Skeletal muscle tissue (tissue), 4 donors: ENCODE results near the gene TLR8. TPM values are rescaled to one million over a fixed set of nuclear protein-coding genes. Genes with fewer than 3 reads are reported as not detected.

Experiments used
- H3K27ac ChIP-seq: one replicate; pipeline ENCODE4 v1.7.0; 2013; ENCODE audit warnings: mild to moderate bottlenecking, low read depth, low read length, inconsistent platforms
- H3K27me3 ChIP-seq, 3 donors: one replicate each; pipeline ENCODE4 v1.7.0; 2013; ENCODE audit warnings: low read length in 3 of 3; ENCODE audit not compliant: control insufficient read depth in 3 of 3, insufficient read depth in 3 of 3
- H3K36me3 ChIP-seq, 3 donors: one replicate each; pipeline ENCODE4 v1.7.0; 2013; ENCODE audit warnings: low read length in 3 of 3; ENCODE audit not compliant: control insufficient read depth in 3 of 3, insufficient read depth in 3 of 3
- H3K4me1 ChIP-seq, 3 donors: one replicate each; pipeline ENCODE4 v1.7.0; 2013; ENCODE audit warnings: low read length in 3 of 3, mild to moderate bottlenecking in 3 of 3; ENCODE audit not compliant: control insufficient read depth in 3 of 3, insufficient read depth in 3 of 3
- H3K4me3 ChIP-seq, 3 donors: one replicate each; pipeline ENCODE4 v1.7.0; 2013; ENCODE audit warnings: low read length in 3 of 3
- H3K9ac ChIP-seq, 3 donors: one replicate each; pipeline ENCODE4 v1.7.0; 2013; ENCODE audit warnings: low read length in 3 of 3, mild to moderate bottlenecking in 3 of 3, moderate library complexity in 2 of 3, low read depth in 1 of 3
- H3K9me3 ChIP-seq, 3 donors: one replicate each; pipeline ENCODE4 v1.7.0; 2013; ENCODE audit warnings: low read length in 3 of 3; ENCODE audit not compliant: control insufficient read depth in 3 of 3
- total RNA-seq: library from RNA; depleted of rRNA; stranded (reverse); fragments of >200 nt; gene quantifications from one replicate; pipeline ENCODE4 v1.2.3, GENCODE V29; 2014
- donor health status: Osteomylitis.

TLR8 gene
- total RNA-seq, 1 donor from 2014 or later = 1.0 TPM

DNA sequence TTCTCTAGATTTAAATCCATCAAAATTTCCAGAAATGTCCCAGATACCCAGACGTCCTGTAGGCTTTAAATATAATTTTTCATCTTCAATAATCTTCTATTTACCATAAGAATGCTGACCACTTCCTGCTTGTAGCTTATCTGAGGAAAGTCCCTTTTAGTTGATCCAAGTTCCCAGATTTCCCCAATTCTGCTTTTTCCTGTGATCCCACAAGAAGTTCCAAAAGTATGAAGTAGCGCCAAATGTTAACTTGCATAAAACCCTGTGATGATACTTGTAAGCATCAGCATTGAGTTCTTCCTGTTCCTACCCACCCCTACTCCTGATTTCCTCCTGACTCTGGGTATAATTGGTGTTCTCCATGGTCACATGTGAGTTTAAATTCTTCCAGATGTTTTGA lies 10.6 kb upstream of the TLR8 start:
- Histone ChIP-seq H3K27me3 (no peaks in the 10 kb centered on the region), H3K4me3 (no peak overlapping the region), H3K27ac (no peak overlapping the region), H3K9ac (no peak overlapping the region), H3K4me1 (no peaks in the 10 kb centered on the region), H3K9me3 (no peaks in the 10 kb centered on the region), H3K36me3 (no peaks in the 10 kb centered on the region)

DNA sequence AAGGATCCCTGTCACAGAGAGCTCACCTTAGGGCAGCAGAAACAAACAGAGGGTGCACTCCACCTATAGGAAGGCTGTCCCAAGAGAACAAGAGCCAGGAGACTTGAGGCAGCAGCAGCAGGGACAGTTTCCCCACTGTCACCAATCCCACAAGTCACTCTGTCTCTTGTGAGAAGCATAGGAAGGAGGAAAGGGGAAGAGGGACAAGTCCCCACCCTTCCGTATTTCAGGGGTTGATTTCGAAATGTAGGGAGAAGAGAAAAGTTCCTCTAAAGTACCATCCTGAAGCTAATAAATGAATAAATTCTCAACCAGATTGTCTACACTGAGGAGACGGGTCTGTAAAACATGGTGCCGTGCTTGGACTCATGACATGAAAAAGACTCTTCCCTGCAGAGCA lies 9.5 kb upstream of the TLR8 start:
- Histone ChIP-seq H3K9me3 (no peaks in the 10 kb centered on the region), H3K4me1 (no peaks in the 10 kb centered on the region), H3K27me3 (no peaks in the 10 kb centered on the region), H3K4me3 (no peak overlapping the region), H3K27ac (no peak overlapping the region), H3K36me3 (no peaks in the 10 kb centered on the region), H3K9ac (no peak overlapping the region)

DNA sequence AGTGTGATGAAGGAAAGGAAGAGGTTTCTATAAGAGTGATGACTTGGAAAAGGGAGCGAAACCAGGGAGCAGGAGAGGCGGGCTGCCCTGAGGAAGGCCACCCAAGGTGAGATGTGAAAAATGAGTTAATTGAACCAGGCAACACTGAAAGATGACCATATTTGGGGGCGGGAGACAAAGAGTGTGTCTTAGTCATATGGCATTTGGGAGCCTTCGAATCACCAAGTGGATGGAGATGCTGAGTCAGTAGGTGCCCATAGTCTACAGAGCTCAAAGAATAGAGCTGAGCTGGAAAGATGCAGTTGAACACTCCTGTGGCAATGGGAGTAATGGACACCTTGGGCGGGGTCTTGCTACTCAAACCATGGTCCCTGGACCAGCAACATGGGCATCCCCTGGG lies 8.3 kb upstream of the TLR8 start:
- H3K9ac ChIP-seq = no peak overlapping the region
- no peaks in the 10 kb centered on the region for H3K36me3 ChIP-seq
- no peaks in the 10 kb centered on the region for H3K27me3 ChIP-seq
- H3K4me1 ChIP-seq = no peaks in the 10 kb centered on the region
- no peak overlapping the region for H3K4me3 ChIP-seq
- H3K27ac ChIP-seq = no peak overlapping the region
- H3K9me3 ChIP-seq = no peaks in the 10 kb centered on the region

DNA sequence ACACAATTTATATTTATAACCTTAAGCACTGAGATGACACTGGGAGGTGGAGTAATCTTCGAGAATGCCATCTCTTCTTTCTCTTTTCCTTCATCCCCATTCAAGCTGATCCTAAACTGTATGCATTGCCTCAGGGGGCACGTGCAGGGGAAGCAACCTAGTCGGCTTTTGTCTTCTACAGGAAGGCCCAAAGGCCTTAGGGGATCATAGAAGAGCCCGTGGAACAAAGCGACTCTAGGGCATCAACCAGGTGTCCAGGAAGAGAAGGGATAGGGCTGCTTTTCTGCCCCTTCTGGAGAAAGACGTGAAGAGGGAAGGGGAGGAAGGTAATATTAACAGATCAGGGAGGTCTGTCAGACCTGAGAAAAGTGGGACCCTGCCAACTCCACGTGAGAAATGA lies 6.9 kb upstream of the TLR8 start:
- Histone ChIP-seq H3K27me3 (no peaks in the 10 kb centered on the region), H3K4me1 (no peaks in the 10 kb centered on the region), H3K9me3 (no peaks in the 10 kb centered on the region)

DNA sequence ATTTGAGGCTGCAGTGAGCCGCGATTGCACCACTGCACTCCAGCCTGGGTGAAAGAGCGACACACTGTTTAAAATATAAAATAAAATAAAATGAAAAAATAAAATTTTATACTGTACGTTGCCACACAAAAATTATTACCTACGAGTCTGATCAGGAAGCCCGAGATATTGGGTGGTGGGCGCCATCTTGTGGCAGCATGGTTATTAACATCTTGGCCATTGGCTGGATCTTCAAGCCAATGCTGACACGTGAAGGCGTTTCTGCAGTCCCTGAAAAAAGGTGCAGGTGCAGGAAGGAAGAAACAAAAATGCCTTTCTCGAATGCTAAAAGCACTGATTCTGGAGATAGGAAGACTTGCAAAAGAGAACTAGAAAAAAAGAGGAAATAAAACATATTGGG lies 4.9 kb upstream of the TLR8 start:
- Histone ChIP-seq H3K36me3 (no peaks in the 10 kb centered on the region), H3K27ac (no peak overlapping the region)

More for the DNA sequence above, 6.9 kb upstream of the TLR8 start:
- no peak overlapping the region for H3K27ac ChIP-seq
- H3K4me3 ChIP-seq = no peak overlapping the region
- no peak overlapping the region for H3K9ac ChIP-seq
- no peaks in the 10 kb centered on the region for H3K36me3 ChIP-seq

DNA sequence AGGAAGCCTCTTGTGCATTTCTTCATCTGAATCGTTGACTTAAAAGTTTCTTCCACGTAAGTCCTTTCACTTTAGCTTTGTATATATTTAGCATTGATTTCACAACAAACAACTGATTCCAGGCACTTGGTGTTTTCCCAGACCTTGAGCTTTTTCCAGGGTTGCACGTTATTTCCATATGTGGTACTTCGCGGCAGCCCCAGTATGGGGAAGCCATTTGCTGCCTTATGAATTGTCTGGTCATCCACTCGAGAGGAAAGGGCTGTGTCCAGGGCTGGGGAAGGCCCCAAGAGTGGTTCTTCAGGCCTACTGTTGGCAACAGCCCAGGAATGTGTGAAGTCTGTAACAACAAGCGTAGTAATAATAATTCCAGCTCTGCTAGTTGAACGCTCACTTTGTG lies 2.8 kb upstream of the TLR8 start:
- no peak overlapping the region for H3K9ac ChIP-seq
- no peaks in the 10 kb centered on the region for H3K36me3 ChIP-seq
- no peak overlapping the region for H3K27ac ChIP-seq
- no peaks in the 10 kb centered on the region for H3K9me3 ChIP-seq
- H3K4me1 ChIP-seq = no peaks in the 10 kb centered on the region
- no peak overlapping the region for H3K4me3 ChIP-seq
- H3K27me3 ChIP-seq = no peaks in the 10 kb centered on the region

More for the DNA sequence above, 4.9 kb upstream of the TLR8 start:
- Histone ChIP-seq H3K9ac (no peak overlapping the region), H3K4me3 (no peak overlapping the region), H3K27me3 (no peaks in the 10 kb centered on the region), H3K9me3 (no peaks in the 10 kb centered on the region), H3K4me1 (no peaks in the 10 kb centered on the region)

DNA sequence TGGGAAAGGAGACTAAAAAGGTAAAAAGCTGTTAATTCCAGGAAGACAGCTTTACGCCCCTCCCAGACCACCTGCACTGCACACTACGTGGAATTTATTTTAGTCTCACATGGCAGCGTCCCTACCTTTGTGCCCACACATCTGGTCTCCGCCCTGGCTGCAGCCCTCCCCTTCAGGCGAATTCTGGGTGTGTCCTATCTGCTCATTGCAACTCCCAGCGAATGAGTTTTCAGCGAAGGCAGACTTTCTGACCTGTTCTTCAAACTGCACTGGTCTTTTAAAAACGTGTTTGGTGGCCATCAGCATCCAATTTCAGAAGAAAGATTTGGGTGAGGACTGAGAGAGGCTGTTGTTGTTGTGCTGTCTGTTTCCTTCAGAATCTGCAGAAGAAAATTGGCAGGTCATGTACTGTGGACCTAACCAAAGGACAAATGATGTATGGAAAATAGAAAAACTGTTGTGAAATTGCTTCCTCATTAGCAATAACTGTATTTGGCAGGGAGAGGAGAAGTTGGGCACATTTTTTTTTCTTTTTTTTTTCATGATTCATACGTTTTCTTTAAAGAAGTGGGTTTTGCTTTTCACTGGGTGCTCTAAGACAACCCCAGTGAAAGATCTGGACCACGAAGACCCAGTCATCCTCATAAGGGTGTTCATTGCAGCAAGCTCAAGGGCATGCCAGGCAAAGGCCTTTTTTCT lies 4.2 kb downstream of the TLR8 start:
- Histone ChIP-seq H3K9me3 (peaks cover 0 to 2% (median 0%) of the 10 kb centered on the region in 3 donors), H3K9ac (no peak overlapping the region), H3K36me3 (no peaks in the 10 kb centered on the region), H3K4me3 (no peak overlapping the region), H3K27ac (no peak overlapping the region), H3K4me1 (no peaks in the 10 kb centered on the region), H3K27me3 (peaks cover 0 to 9% (median 0%) of the 10 kb centered on the region in 3 donors)

DNA sequence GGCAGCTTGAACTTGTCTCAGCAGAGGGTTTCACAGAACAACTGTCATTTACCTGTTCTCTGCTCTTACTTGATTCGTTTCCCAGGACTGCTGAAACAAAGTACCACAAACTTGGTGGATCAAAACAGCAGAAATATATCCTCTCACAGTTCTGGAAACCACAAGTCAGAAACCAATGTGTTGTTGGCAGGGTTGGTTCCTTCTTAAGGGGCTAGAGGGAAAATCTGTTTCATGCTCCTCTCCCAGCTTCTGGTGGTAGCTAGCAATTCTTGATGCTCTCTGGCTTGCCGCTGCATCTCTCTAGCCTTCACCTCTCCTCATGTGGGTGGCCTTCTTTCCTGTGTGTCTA lies 4.7 kb downstream of the TLR8 start:
- Histone ChIP-seq H3K9me3 (peaks cover 0 to 2% (median 0%) of the 10 kb centered on the region in 3 donors), H3K9ac (no peak overlapping the region), H3K27ac (no peak overlapping the region), H3K4me1 (no peaks in the 10 kb centered on the region), H3K27me3 (peaks cover 0 to 9% (median 0%) of the 10 kb centered on the region in 3 donors), H3K36me3 (no peaks in the 10 kb centered on the region), H3K4me3 (no peak overlapping the region)

DNA sequence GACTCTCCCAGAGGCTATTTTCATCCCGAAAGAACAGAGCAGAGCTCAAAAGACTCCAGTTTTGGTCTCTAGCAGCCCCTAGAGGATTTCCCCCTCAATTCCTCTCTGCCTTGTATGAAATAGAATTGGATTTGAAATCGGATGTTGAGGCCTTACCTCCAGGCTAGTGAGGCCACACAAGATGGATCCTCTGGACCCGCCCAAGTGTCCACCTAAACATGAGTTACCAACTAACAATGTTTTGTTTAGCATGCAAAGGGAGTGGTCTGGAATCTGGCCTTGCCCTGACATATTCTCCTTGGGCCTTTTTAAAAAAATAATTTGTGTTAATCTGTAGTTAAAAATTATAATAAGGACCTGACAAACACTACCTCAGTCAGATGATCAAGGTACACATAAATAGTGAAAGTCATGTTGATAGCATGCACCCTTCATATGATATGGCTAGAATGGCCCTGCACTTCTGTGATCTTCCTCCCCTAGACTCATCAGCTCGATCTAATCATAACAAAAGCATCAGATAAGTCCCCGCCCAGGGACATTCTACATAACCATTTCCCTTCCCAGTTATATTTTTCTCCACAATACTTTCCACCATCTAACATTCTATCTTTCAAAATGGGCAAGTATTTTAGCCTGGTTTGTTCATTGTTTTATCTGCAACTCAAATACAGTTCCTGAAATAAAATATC lies 6.5 kb downstream of the TLR8 start:
- Histone ChIP-seq H3K9ac (no peak overlapping the region), H3K27me3 (peaks cover 0 to 9% (median 0%) of the 10 kb centered on the region in 3 donors), H3K27ac (no peak overlapping the region), H3K4me1 (no peaks in the 10 kb centered on the region), H3K9me3 (peaks cover 0 to 2% (median 0%) of the 10 kb centered on the region in 3 donors), H3K4me3 (no peak overlapping the region), H3K36me3 (no peaks in the 10 kb centered on the region)

DNA sequence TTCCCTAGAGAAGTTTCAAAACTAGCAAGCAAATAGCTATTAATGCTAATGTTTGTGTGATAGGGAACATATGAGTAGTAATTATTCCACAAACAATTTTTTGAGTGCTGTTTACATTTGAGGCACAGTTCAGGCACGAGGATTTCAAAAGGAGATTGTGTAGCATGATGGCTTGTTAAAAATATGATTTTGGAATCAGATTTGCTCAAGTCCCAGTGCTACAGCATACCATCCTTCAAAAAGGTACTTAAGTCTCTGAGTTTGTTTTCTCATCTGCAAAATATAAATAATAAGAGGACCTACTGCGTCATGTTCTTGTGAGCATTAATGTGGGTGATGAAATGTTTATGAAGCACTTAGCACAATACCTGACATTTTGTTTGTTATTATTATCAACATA lies 11.3 kb downstream of the TLR8 start:
- Histone ChIP-seq H3K36me3 (no peaks in the 10 kb centered on the region), H3K9ac (no peak overlapping the region), H3K27ac (no peak overlapping the region), H3K9me3 (peaks cover 0 to 2% (median 0%) of the 10 kb centered on the region in 3 donors), H3K4me1 (no peaks in the 10 kb centered on the region), H3K4me3 (no peak overlapping the region), H3K27me3 (peaks cover 0 to 3% (median 0%) of the 10 kb centered on the region in 3 donors)
